SK-N-MC (cell line): ENCODE data around the gene KRTAP8-1.

Experiments
- DNase-seq: peaks from one replicate; pipeline ENCODE4 v3.0.0-alpha.2; 2011; ENCODE audit warnings: low read depth, low spot score
- H3K27ac ChIP-seq: fragments of 200-600 bp; sonication (generic); 2 replicates; pipeline ENCODE4 v1.5.1; 2016; ENCODE audit warnings: mixed run types
- H3K36me3 ChIP-seq: fragments of 200-600 bp; sonication (generic); 2 replicates; pipeline ENCODE4 v1.6.1; 2017; ENCODE audit warnings: antibody characterized with exemption, low read length, mixed read lengths; ENCODE audit not compliant: insufficient read depth
- H3K4me3 ChIP-seq: fragments of 200-600 bp; sonication (generic); 2 replicates; pipeline ENCODE4 v1.5.1; 2016
- H3K9ac ChIP-seq: fragments of 200-600 bp; sonication (generic); 2 replicates; pipeline ENCODE4 v1.8.0; 2017; ENCODE audit warnings: mixed run types, mixed read lengths; ENCODE audit not compliant: insufficient read length
- H3K9me3 ChIP-seq: fragments of 200-600 bp; sonication (generic); 2 replicates; pipeline ENCODE4 v1.6.1; 2017; ENCODE audit warnings: low read depth, mild to moderate bottlenecking, antibody characterized with exemption, low read length, moderate library complexity, mixed read lengths
- EZH2 ChIP-seq: fragments of 200-600 bp; sonication (generic); IDR thresholded peaks from one replicate; pipeline ENCODE4 v1.6.1; 2017; ENCODE audit warnings: antibody characterized with exemption
- FOXP2 ChIP-seq: optimal IDR thresholded peaks from 2 replicates; pipeline ENCODE3; 2011; ENCODE audit warnings: mild to moderate bottlenecking, moderate library complexity; ENCODE audit not compliant: insufficient read depth; ENCODE audit errors: extremely low read length, control extremely low read depth
- POLR2AphosphoS5 ChIP-seq: IDR thresholded peaks from 2 replicates; pipeline ENCODE4 v1.6.1; 2012; ENCODE audit warnings: mild to moderate bottlenecking, low read depth, low read length, borderline replicate concordance

KRTAP8-1 gene

GRCh38 chr21:30800605-30801004, 12.5 kb downstream of the KRTAP8-1 start:
- no peak for DNase-seq
- Histone ChIP-seq H3K9me3 (no peaks in the 10 kb centered on the region), H3K36me3 (no peaks in the 10 kb centered on the region), H3K9ac (no peak overlapping the region), H3K27ac (no peak overlapping the region), H3K4me3 (no peak overlapping the region)
- TF ChIP-seq FOXP2 = no peak
- no peak for TF ChIP-seq POLR2AphosphoS5
- no peak for TF ChIP-seq EZH2

- H3K4me3 ChIP-seq = no peak overlapping the region
- no peak for TF ChIP-seq POLR2AphosphoS5
- TF ChIP-seq EZH2 = no peak
- TF ChIP-seq FOXP2 = no peak
- H3K9ac ChIP-seq = no peak overlapping the region
- DNase-seq = no peak
- no peak overlapping the region for H3K27ac ChIP-seq
- H3K9me3 ChIP-seq = no peaks in the 10 kb centered on the region
- H3K36me3 ChIP-seq = no peaks in the 10 kb centered on the region
Measured at GRCh38 chr21:30793581-30794314, 19.3 kb downstream of the KRTAP8-1 start.

GRCh38 chr21:30779249-30779648, 33.8 kb downstream of the KRTAP8-1 start:
- no peak overlapping the region for H3K9ac ChIP-seq
- H3K9me3 ChIP-seq = no peaks in the 10 kb centered on the region
- H3K36me3 ChIP-seq = no peaks in the 10 kb centered on the region
- H3K27ac ChIP-seq = no peak overlapping the region
- no peak for TF ChIP-seq POLR2AphosphoS5
- no peak for DNase-seq
- H3K4me3 ChIP-seq = no peak overlapping the region

- Histone ChIP-seq H3K9me3 (no peaks in the 10 kb centered on the region), H3K27ac (no peak overlapping the region), H3K4me3 (no peak overlapping the region), H3K9ac (no peak overlapping the region), H3K36me3 (no peaks in the 10 kb centered on the region)
- TF ChIP-seq POLR2AphosphoS5 (no peak), FOXP2 (no peak), EZH2 (no peak)
- no peak for DNase-seq
Measured at GRCh38 chr21:30769724-30770431, 43.2 kb downstream of the KRTAP8-1 start.
